Ascending aorta (tissue), 2 donors: ENCODE measurements around the gene SPACDR. TPM values are rescaled to one million over a fixed set of nuclear protein-coding genes. Genes with fewer than 3 reads are reported as not detected.

Experiments
- DNase-seq, 2 donors: peaks; one replicate each; pipeline ENCODE4 v3.0.0-alpha.2; 2019; ENCODE audit warnings: low spot score in 2 of 2
- H3K27ac ChIP-seq, 2 donors: fragments of 200-600 bp; sonication (generic); one replicate each; pipeline ENCODE4 v1.5.1; 2016 to 2017; ENCODE audit warnings: mild to moderate bottlenecking in 1 of 2
- H3K27me3 ChIP-seq: fragments of 200-600 bp; sonication (generic); one replicate; pipeline ENCODE4 v1.5.1; 2017
- H3K36me3 ChIP-seq, 2 donors: fragments of 200-600 bp; sonication (generic); one replicate each; pipeline ENCODE4 v1.5.1; 2016
- H3K4me1 ChIP-seq, 2 donors: fragments of 200-600 bp; sonication (generic); one replicate each; pipeline ENCODE4 v1.5.1; 2016 to 2017; ENCODE audit warnings: mild to moderate bottlenecking in 1 of 2
- H3K4me3 ChIP-seq, 2 donors: fragments of 200-600 bp; sonication (generic); one replicate each; pipeline ENCODE4 v1.5.1; 2016 to 2017; ENCODE audit warnings: mild to moderate bottlenecking in 1 of 2
- H3K9me3 ChIP-seq, 2 donors: fragments of 200-600 bp; sonication (generic); one replicate each; pipeline ENCODE4 v1.5.1; 2016
- intact Hi-C: fragments of 100-400 bp; cut with DNase I; formaldehyde crosslinking; loops from one replicate; pipeline ENCODE4 v1.15.1; 2023
- total RNA-seq: library from RNA; depleted of rRNA; stranded (reverse); fragments of >200 nt; gene quantifications from one replicate; pipeline ENCODE4 v1.1.0, GENCODE V29; 2016
- TF ChIP-seq, protein P1 (sequence below), 3 experiments: fragments of 200-600 bp in 2 of 3; fragments of 450-650 bp in 1 of 3; sonication (generic) in 2 of 3; IDR thresholded peaks; one replicate each; pipeline ENCODE4 v1.5.1; 2016 to 2019; ENCODE audit warnings: antibody characterized with exemption in 3 of 3, mild to moderate bottlenecking in 1 of 3, moderate library complexity in 1 of 3

Gene SPACDR, protein sequence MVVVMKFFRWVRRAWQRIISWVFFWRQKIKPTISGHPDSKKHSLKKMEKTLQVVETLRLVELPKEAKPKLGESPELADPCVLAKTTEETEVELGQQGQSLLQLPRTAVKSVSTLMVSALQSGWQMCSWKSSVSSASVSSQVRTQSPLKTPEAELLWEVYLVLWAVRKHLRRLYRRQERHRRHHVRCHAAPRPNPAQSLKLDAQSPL
- not detected for total RNA-seq

DNA sequence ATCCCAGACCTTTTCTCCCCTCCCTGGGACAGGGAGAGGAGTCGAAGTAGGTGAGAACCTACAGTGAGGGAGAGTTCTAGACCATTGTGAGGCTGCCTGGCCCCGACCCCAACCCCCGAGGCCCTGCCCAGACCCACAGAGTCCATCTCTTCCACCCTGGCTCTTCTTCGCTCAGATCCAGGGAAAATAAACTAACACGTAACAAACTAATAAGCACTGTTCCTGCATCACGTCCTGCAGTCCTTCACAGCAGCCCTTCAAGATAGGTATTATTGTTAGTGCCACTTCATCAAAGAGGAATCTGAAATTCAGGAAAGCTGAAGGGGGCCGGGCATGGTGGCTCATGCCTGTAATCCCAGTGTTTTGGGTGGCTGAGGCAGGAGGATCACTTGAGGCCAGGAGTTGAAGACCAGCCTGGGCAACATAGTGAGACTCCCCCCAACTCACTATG, at the start of gene SPACDR:
SPACDR (minus strand) TSS at position 51 of the 451 bp plus-strand sequence. CDS start 235 bp downstream, outside the sequence.
- TF ChIP-seq, protein P1, sequence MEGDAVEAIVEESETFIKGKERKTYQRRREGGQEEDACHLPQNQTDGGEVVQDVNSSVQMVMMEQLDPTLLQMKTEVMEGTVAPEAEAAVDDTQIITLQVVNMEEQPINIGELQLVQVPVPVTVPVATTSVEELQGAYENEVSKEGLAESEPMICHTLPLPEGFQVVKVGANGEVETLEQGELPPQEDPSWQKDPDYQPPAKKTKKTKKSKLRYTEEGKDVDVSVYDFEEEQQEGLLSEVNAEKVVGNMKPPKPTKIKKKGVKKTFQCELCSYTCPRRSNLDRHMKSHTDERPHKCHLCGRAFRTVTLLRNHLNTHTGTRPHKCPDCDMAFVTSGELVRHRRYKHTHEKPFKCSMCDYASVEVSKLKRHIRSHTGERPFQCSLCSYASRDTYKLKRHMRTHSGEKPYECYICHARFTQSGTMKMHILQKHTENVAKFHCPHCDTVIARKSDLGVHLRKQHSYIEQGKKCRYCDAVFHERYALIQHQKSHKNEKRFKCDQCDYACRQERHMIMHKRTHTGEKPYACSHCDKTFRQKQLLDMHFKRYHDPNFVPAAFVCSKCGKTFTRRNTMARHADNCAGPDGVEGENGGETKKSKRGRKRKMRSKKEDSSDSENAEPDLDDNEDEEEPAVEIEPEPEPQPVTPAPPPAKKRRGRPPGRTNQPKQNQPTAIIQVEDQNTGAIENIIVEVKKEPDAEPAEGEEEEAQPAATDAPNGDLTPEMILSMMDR (IDR thresholded peaks at IDR 0.05), result no peak
- no peak within 1 kb of the TSS for H3K4me3 ChIP-seq
- intact Hi-C loops, result no loop called here
- no peak within 1 kb of the TSS for H3K27ac ChIP-seq
- H3K9me3 ChIP-seq, result no peaks in the 10 kb centered on the region
- no peak for DNase-seq
- H3K36me3 ChIP-seq, result peaks cover 19 to 20% of the 10 kb centered on the region in 2 donors
- H3K27me3 ChIP-seq, result no peaks in the 10 kb centered on the region
- H3K4me1 ChIP-seq, result peaks cover 10 to 11% of the 10 kb centered on the region in 2 donors

DNA sequence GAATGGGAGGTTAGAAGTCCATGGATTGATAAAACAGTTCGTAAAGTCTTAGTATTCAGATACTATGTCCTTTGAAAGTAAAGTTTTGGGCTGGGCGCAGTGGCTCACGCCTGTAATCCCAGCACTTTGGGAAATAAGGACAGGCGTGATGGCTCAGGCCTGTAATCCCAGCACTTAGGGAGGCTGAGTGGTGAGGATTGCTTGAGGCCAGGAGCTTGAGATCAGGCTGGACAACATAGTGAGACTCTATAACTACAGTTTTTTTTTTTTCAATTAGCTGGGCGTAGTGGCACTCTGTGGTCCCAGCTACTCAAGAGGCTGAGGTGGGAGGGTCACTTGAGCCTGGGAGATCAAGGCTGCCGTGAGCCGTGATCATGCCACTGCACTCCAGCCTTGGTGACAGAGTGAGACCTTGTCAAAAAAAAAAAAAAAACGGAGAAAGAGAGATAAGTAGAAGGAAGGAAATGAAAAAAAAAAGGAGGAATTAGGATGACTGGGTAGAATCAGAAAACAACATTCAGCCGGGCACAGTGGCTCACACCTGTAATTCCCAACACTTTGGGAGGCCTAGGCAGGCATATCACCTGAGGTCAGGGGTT, 49.3 kb upstream of the SPACDR start:
- Histone ChIP-seq H3K27ac (no peak overlapping the region), H3K27me3 (no peaks in the 10 kb centered on the region), H3K4me3 (no peak overlapping the region), H3K4me1 (no peaks in the 10 kb centered on the region), H3K9me3 (no peaks in the 10 kb centered on the region), H3K36me3 (no peaks in the 10 kb centered on the region)
- TF ChIP-seq, protein P1 (IDR thresholded peaks at IDR 0.05), result no peak
- intact Hi-C loops, result no loop called here
- DNase-seq, result no peak

DNA sequence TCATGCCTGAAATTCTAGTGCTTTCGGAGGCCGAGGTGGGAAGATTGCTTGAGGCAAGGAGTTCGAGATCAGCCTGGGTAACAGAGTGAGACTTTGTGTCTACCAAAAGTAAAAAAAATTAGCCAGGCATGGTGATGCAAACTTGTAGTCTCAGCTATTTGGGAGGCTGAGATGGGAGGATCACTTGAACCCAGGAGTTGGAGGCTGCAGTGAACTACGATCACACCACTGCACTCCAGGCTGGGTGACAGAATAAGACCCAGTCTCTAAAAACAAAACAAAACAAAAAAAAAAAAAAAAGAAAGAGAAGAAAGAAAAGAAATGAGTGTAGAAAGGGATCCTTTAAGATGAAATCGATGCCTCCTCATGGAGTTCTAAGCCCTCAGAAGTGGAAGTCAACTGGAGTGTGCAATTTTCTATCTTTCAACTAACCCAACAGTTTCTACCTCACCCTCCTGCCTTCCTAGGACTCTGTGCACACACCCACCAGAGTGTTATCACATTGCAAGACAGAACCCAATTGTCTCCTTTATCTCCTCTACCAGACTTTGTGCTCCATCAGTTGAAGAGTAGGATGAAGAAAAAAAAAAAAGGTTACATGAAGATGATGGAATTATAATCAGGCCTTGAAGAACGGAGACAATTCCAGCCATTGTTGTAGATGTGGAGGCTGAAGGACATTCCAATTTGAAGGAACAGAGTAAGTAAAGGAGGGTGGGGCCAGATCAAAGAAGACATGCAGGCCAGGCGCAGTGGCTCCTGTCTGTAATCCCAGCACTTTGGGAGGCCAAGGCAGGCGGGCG, 46.6 kb upstream of the SPACDR start:
- Histone ChIP-seq H3K27me3 (no peaks in the 10 kb centered on the region), H3K9me3 (no peaks in the 10 kb centered on the region), H3K4me3 (no peak overlapping the region), H3K4me1 (no peaks in the 10 kb centered on the region), H3K27ac (no peak overlapping the region), H3K36me3 (no peaks in the 10 kb centered on the region)
- TF ChIP-seq, protein P1 (IDR thresholded peaks at IDR 0.05), result no peak
- no peak for DNase-seq
- intact Hi-C loops, result no loop called here

DNA sequence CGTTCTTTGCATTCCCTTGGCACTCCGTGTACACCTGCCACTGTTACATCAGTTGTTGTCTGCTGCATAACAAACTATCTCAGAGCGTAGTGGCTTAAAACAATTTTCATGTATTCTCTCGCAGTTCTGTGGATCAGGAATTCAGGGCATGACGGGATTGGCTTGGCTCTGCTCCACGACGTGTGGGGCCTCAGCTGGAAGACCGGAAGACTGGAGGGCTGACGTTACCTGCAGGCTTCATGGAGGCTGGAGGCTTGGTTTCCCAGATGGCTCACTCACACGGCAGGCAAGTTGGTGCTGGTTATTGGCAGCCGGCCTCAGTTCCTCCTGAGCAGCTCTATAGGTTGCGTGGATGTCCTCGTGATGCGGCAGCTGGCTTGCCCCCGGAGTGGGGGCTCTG, 45.2 kb upstream of the SPACDR start:
- no peak for DNase-seq

DNA sequence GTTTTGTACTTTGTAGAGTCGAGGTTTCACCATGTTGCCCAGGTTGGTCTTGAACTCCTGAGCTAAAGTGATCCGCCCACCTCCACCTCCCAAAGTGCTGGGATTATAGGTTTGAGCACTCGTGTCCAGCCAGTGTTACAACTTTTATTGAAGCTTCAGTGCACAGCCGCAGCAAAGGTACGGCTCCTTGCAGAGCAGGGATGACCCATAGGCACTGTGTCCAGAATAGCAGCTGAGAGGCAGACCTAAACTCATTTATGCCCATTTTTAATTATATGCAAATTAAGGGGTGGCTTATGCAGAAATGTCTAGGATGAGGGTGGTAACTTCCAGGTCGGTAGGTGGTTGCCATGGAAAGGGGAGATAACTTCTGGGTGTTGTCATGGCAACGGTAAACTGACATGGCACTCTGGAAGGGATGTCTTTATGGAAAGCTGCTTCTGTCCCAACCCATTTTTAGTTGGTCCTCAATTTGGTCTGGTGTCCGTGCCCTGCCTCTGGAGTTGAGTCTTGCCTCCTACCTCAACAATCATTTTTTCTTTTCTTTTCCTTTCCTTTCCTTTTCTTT, 42.4 kb upstream of the SPACDR start:
- Histone ChIP-seq H3K27me3 (no peaks in the 10 kb centered on the region), H3K4me1 (no peaks in the 10 kb centered on the region), H3K36me3 (no peaks in the 10 kb centered on the region), H3K27ac (no peak overlapping the region), H3K4me3 (no peak overlapping the region), H3K9me3 (no peaks in the 10 kb centered on the region)
- TF ChIP-seq, protein P1 (IDR thresholded peaks at IDR 0.05), result no peak
- DNase-seq, result no peak
- intact Hi-C loops, result no loop called here

More for the DNA sequence above, 45.2 kb upstream of the SPACDR start:
- Histone ChIP-seq H3K27me3 (no peaks in the 10 kb centered on the region), H3K36me3 (no peaks in the 10 kb centered on the region), H3K4me3 (no peak overlapping the region), H3K9me3 (no peaks in the 10 kb centered on the region), H3K27ac (no peak overlapping the region), H3K4me1 (no peaks in the 10 kb centered on the region)
- TF ChIP-seq, protein P1 (IDR thresholded peaks at IDR 0.05), result no peak
- intact Hi-C loops, result no loop called here
